ENCODE data around the gene GABRB3.

DNA sequence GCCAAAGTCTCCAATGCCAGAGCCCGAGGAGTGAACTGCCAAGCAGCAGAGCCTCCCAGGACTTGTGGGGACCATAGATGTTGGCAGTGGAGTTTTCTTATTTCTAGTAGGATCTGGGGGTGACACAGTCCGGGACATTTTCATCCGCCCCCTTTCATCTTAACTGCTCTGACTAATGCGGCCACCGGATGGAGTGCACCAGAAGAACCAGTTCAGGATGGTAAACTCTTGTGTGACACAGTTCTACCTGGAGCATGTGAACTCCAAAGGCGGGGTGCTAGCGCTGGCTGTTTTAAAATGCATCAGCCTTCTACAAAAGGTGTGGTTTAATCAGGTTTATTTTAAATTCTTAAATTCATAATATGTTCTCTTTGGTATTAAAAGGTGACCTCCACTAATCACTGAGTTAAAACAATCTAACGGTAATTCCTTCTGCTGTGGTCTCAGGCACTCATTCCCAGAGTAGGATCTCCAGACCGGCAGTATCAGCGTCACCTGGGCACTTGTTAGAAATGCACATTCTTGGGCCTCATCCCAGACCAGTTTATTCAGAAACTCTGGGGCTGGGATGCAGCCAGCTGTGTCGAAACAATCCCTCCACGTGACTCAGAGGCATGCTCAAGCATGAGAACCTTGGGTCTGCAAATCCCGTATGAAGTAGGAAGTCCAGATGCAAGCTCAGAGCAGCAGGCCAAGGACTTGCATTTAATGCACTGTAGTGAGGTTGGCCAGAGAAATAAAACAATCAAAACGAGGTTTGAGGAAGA lies 105.5 kb downstream of the GABRB3 start:
- TF ChIP-seq, protein P1, sequence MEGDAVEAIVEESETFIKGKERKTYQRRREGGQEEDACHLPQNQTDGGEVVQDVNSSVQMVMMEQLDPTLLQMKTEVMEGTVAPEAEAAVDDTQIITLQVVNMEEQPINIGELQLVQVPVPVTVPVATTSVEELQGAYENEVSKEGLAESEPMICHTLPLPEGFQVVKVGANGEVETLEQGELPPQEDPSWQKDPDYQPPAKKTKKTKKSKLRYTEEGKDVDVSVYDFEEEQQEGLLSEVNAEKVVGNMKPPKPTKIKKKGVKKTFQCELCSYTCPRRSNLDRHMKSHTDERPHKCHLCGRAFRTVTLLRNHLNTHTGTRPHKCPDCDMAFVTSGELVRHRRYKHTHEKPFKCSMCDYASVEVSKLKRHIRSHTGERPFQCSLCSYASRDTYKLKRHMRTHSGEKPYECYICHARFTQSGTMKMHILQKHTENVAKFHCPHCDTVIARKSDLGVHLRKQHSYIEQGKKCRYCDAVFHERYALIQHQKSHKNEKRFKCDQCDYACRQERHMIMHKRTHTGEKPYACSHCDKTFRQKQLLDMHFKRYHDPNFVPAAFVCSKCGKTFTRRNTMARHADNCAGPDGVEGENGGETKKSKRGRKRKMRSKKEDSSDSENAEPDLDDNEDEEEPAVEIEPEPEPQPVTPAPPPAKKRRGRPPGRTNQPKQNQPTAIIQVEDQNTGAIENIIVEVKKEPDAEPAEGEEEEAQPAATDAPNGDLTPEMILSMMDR (IDR thresholded peaks at IDR 0.05; ENCODE audit: low read depth, low read length, poor library complexity, severe bottlenecking) = no peak
- TF ChIP-seq EZH2phosphoT487 (IDR thresholded peaks at IDR 0.05; ENCODE audit: borderline replicate concordance, low read length) = no peak

All from DOHH2 (cell line).